GM12878 (cell line): ENCODE data around the gene PANK1. TPM values are rescaled to one million over a fixed set of nuclear protein-coding genes. Genes with fewer than 3 reads are reported as not detected.
A peak's percentile ranks its signal among the peaks of the same experiment; 100 is the strongest.

ENCODE experiments used
- ATAC-seq: fragments of 200-7000 bp; cut with Tn5 transposase; 3 replicates; pipeline ENCODE4 v1.9.1; 2020; ENCODE audit warnings: mild to moderate bottlenecking, moderate library complexity
- BruUV-seq: library from RNA; stranded (reverse); fragments of 400-500 nt; replicated peaks from 2 replicates; lab custom pipeline; 2021; lab: Mats Ljungman, UMichigan
- CTCF ChIA-PET: fragments of 300-600 bp; sonication (Branson Sonifier 250); formaldehyde crosslinking; extraction: SDS; loops from one replicate; lab custom pipeline; 2021; ENCODE audit warnings: inconsistent platforms; lab: Yijun Ruan, JAX
- POLR2A ChIA-PET: fragments of 350-600 bp; formaldehyde crosslinking; extraction: SDS; loops from one replicate; lab custom pipeline; 2021; ENCODE audit warnings: inconsistent platforms; lab: Charles Lee
- RAD21 ChIA-PET: fragments of 300-600 bp; sonication (Branson Sonifier 250); formaldehyde crosslinking; loops from one replicate; lab custom pipeline; 2023; ENCODE audit warnings: antibody characterized with exemption; ENCODE audit not compliant: unreplicated experiment; lab: Charles Lee
- SMC1A ChIA-PET: fragments of 300-600 bp; sonication (Branson Sonifier 250); formaldehyde crosslinking; loops from one replicate; lab custom pipeline; 2023; ENCODE audit not compliant: unreplicated experiment, uncharacterized antibody; lab: Charles Lee
- DNase-seq: peaks from one replicate; pipeline ENCODE4 v3.0.0-alpha.2; 2011; ENCODE audit warnings: low read depth, low spot score
- FAIRE-seq: peaks from 3 replicates; lab custom pipeline; 2011; peaks lifted over from hg19 to GRCh38; lab: Jason Lieb, UNC
- H2AFZ ChIP-seq: 2 replicates; pipeline ENCODE4 v1.6.0; 2011; ENCODE audit warnings: low read depth, low read length, control low read depth; ENCODE audit not compliant: control insufficient read depth
- H3K27ac ChIP-seq: 2 replicates; pipeline ENCODE4 v1.5.1; 2011; ENCODE audit warnings: control low read depth; ENCODE audit not compliant: control insufficient read depth, insufficient read depth
- H3K27me3 ChIP-seq, 2 experiments: replicated peaks in 1 of 2; 2 replicates each; pipeline versions ENCODE4 v1.6.0 to v1.6.1; 2011; ENCODE audit warnings: low read length in 1 of 2; ENCODE audit not compliant: control insufficient read depth in 2 of 2, insufficient read depth in 2 of 2
- H3K36me3 ChIP-seq, 2 experiments: 2 replicates each; pipeline ENCODE4 v1.5.1; 2011; ENCODE audit warnings: low read length in 1 of 2; ENCODE audit not compliant: control insufficient read depth in 2 of 2, insufficient read depth in 2 of 2
- H3K4me1 ChIP-seq: 2 replicates; pipeline ENCODE4 v1.6.1; 2011; ENCODE audit warnings: mild to moderate bottlenecking, low read length, moderate library complexity, mixed read lengths; ENCODE audit not compliant: control insufficient read depth, insufficient read depth
- H3K4me2 ChIP-seq: 2 replicates; pipeline ENCODE4 v1.6.0; 2011; ENCODE audit warnings: control low read depth; ENCODE audit not compliant: control insufficient read depth, insufficient read depth
- H3K4me3 ChIP-seq: fragments of 200-600 bp; sonication (generic); 2 replicates; pipeline ENCODE4 v1.5.1; 2016
- H3K79me2 ChIP-seq: 2 replicates; pipeline ENCODE4 v1.6.0; 2011; ENCODE audit warnings: low read length; ENCODE audit not compliant: control insufficient read depth, insufficient read depth
- H3K9ac ChIP-seq: 2 replicates; pipeline ENCODE4 v1.8.0; 2011; ENCODE audit warnings: low read length, control low read depth, mixed read lengths; ENCODE audit not compliant: control insufficient read depth, insufficient read depth
- H3K9me3 ChIP-seq: replicated peaks from 3 replicates; pipeline ENCODE4 v1.5.1; 2011; ENCODE audit warnings: mild to moderate bottlenecking, low read length; ENCODE audit not compliant: control insufficient read depth, insufficient read depth
- H4K20me1 ChIP-seq: 2 replicates; pipeline ENCODE4 v1.6.0; 2011; ENCODE audit not compliant: control insufficient read depth, insufficient read depth
- BCL11A ChIP-seq: IDR thresholded peaks from 2 replicates; pipeline ENCODE4 v1.6.1; 2011; ENCODE audit warnings: low read depth, low read length
- CBFB ChIP-seq: IDR thresholded peaks from 2 replicates; pipeline ENCODE4 v1.6.1; 2016; ENCODE audit warnings: antibody characterized with exemption, low read depth
- CHD1 ChIP-seq: IDR thresholded peaks from 2 replicates; pipeline ENCODE4 v1.6.1; 2012; ENCODE audit warnings: low read depth, low read length, improper control_type of control experiment
- E4F1 ChIP-seq: fragments of 450-650 bp; IDR thresholded peaks from 2 replicates; pipeline ENCODE4 v1.6.1; 2018; ENCODE audit warnings: borderline replicate concordance, mild to moderate bottlenecking; ENCODE audit not compliant: partially characterized antibody
- FOXK2 ChIP-seq: fragments of 450-650 bp; IDR thresholded peaks from 2 replicates; pipeline ENCODE4 v1.6.1; 2017; ENCODE audit warnings: mild to moderate bottlenecking, moderate library complexity
- IKZF1 ChIP-seq: fragments of 450-650 bp; conservative IDR thresholded peaks from 2 replicates; pipeline ENCODE4 v1.6.1; 2017; ENCODE audit warnings: antibody characterized with exemption, mild to moderate bottlenecking
- IRF3 ChIP-seq: fragments of 450-650 bp; IDR thresholded peaks from 2 replicates; pipeline ENCODE4 v1.6.1; 2014; ENCODE audit warnings: mild to moderate bottlenecking
- IRF4 ChIP-seq: IDR thresholded peaks from 2 replicates; pipeline ENCODE4 v1.6.1; 2011; ENCODE audit warnings: low read depth, low read length
- JUND ChIP-seq: IDR thresholded peaks from 2 replicates; pipeline ENCODE4 v1.6.1; 2012; ENCODE audit warnings: low read depth, mild to moderate bottlenecking, low read length, improper control_type of control experiment, moderate library complexity
- MEF2B ChIP-seq: fragments of 450-650 bp; IDR thresholded peaks from 2 replicates; pipeline ENCODE4 v1.6.1; 2018; ENCODE audit warnings: mild to moderate bottlenecking, moderate library complexity; ENCODE audit not compliant: partially characterized antibody, poor library complexity, severe bottlenecking
- NBN ChIP-seq: fragments of 450-650 bp; IDR thresholded peaks from 2 replicates; pipeline ENCODE4 v1.6.1; 2016
- PAX5 ChIP-seq: IDR thresholded peaks from 2 replicates; pipeline ENCODE4 v1.6.1; 2011; ENCODE audit warnings: low read depth, low read length, borderline replicate concordance
- PML ChIP-seq: IDR thresholded peaks from 2 replicates; pipeline ENCODE4 v1.6.1; 2012; ENCODE audit warnings: low read length, inconsistent platforms
- RBBP5 ChIP-seq: fragments of 200-600 bp; sonication (generic); conservative IDR thresholded peaks from 2 replicates; pipeline ENCODE4 v1.6.1; 2016
- SKIL ChIP-seq: fragments of 450-650 bp; IDR thresholded peaks from 2 replicates; pipeline ENCODE4 v1.6.1; 2017; ENCODE audit warnings: mild to moderate bottlenecking, low read depth, inconsistent platforms; ENCODE audit not compliant: poor library complexity, severe bottlenecking
- SMARCA5 ChIP-seq: fragments of 450-650 bp; IDR thresholded peaks from 2 replicates; pipeline ENCODE4 v1.6.1; 2017; ENCODE audit warnings: mild to moderate bottlenecking
- SREBF2 ChIP-seq: IDR thresholded peaks from 2 replicates; pipeline ENCODE4 v1.6.1; 2012; ENCODE audit warnings: mild to moderate bottlenecking, low read length
- WGBS: methylation state at CpG from one replicate; pipeline ENCODE4 v1.1.6; 2016; ENCODE audit warnings: low lambda C conversion rate; ENCODE audit not compliant: insufficient replicate concordance, insufficient coverage; ENCODE audit errors: missing lambda C conversion rate; 5-methylcytosine and 5-hydroxymethylcytosine counted together
- in situ Hi-C: fragments of 300-500 bp; cut with MboI; formaldehyde crosslinking; loops from 9 replicates; pipeline ENCODE4 v1.14.3; 2018; ENCODE audit warnings: mixed read lengths
- intact Hi-C: fragments of 100-400 bp; cut with micrococcal nuclease; formaldehyde crosslinking; loops from one replicate; pipeline ENCODE4 v1.14.2; 2022; ENCODE audit not compliant: unreplicated experiment
- polyA plus RNA-seq, 11 experiments: library from polyadenylated mRNA; depleted of rRNA in 4 of 11; unstranded in 6 of 11; stranded (reverse) in 5 of 11; fragments of >200 nt; fragmentation: Nextera tagmentation in 4 of 11; fragmentation: Illumina TruSeq in 1 of 11; extraction: Ambion mirVana in 4 of 11; extraction: Trizol in 1 of 11; gene quantifications; 1 replicate in 1 of 11; 2 replicates in 10 of 11; pipeline versions ENCODE4 v1.2.1 to v1.2.3, GENCODE V29; 2011 to 2016; ENCODE audit warnings: inconsistent platforms in 2 of 11, missing spikeins in 2 of 11, low read depth in 1 of 11
- total RNA-seq, 4 experiments: library from RNA; depleted of rRNA in 3 of 4; stranded (reverse); fragments of >200 nt in 3 of 4; fragmentation: Illumina TruSeq in 1 of 4; extraction: Trizol in 1 of 4; gene quantifications; 2 replicates each; pipeline versions ENCODE4 v1.2.1 to v1.2.3, GENCODE V29; 2013 to 2021

Gene PANK1
- total and polyA plus RNA-seq, 10 of the 15 experiments (the other 5 are each of a cell fraction or from before 2014, with no cell fraction given): 1.9 to 10.6 (median 5.8) TPM

GRCh38 chr10:89659143-89660131 is 14.4 kb upstream of the PANK1 start:
- Histone ChIP-seq H3K4me1 (peaks cover 7% of the 10 kb centered on the region), H4K20me1 (no peaks in the 10 kb centered on the region), H3K4me2 (no peak overlapping the region), H3K27ac (no peak overlapping the region; the same call in 1 of the 2 replicates), H3K4me3 (no peak overlapping the region), H3K27me3 (no peaks in the 10 kb centered on the region), H2AFZ (no peak overlapping the region), H3K79me2 (no peaks in the 10 kb centered on the region), H3K36me3 (no peaks in the 10 kb centered on the region), H3K9ac (no peak overlapping the region), H3K9me3 (peaks cover 10% of the 10 kb centered on the region; the same call in 2 of the 3 replicates)
- intact Hi-C loops: loop anchor here (10.0 kb wide), 1 partner anchor 395 kb away; no protein-coding TSS in a partner anchor
- RAD21 ChIA-PET: interaction anchor here (0.6 to 2.7 kb wide), 5 partner anchors 14 to 50 kb away, joined by 3 to 9 read pairs (median 4); partner anchors contain the start of gene KIF20B
- no TSS peak for BruUV-seq
- POLR2A ChIA-PET: interaction anchor here (1.0 to 1.7 kb wide), 5 partner anchors 10 to 26 kb away, joined by 3 to 8 read pairs (median 5); no protein-coding TSS in a partner anchor
- ATAC-seq (peak; percentile 83), FAIRE-seq (no peak), DNase-seq (peak; percentile 32)
- SMC1A ChIA-PET: interaction anchor here (0.8 to 1.7 kb wide), 15 partner anchors 8 to 623 kb away, joined by 3 to 6 read pairs (median 4); no protein-coding TSS in a partner anchor
- in situ Hi-C loops: no loop called here
- CTCF ChIA-PET: interaction anchor here (0.8 to 1.4 kb wide), 7 partner anchors 9 to 290 kb away, joined by 3 to 5 read pairs (median 3); no protein-coding TSS in a partner anchor
- 69% methylated on average over 10 of the region's 10 CpGs for WGBS
- no peak for TF ChIP-seq SREBF2
- 0 out of 2 replicates have a peak, but pooled peaks have one; percentile 33 for TF ChIP-seq PAX5
- no peak for TF ChIP-seq IRF4
- TF ChIP-seq SKIL: peak; percentile 29
- TF ChIP-seq NBN: no peak
- peak; percentile 51; the same call in 1 of the 2 replicates for TF ChIP-seq BCL11A
- no peak for TF ChIP-seq SMARCA5
- no peak for TF ChIP-seq CBFB
- TF ChIP-seq MEF2B: peak; percentile 34
- TF ChIP-seq E4F1: no peak
- TF ChIP-seq JUND: no peak
- no peak for TF ChIP-seq CHD1
- TF ChIP-seq FOXK2: no peak
- TF ChIP-seq IKZF1: peak; percentile 40
- TF ChIP-seq IRF3: no peak
- no peak for TF ChIP-seq RBBP5
- no peak for TF ChIP-seq PML
